Renal cortical epithelial cell (primary cell): ENCODE data around the gene TMEM126B. TPM values are rescaled to one million over a fixed set of nuclear protein-coding genes. Genes with fewer than 3 reads are reported as not detected.
"Not testable (repeated sequence)": the region's sequence is repeated elsewhere in the genome, so short reads cannot be mapped to it uniquely, and the experiment has no call there.

ENCODE experiments used
- DNase-seq: peaks from one replicate; pipeline ENCODE4 v3.0.0-alpha.2; 2011; ENCODE audit warnings: low read depth
- total RNA-seq: library from RNA; depleted of rRNA; stranded (reverse); fragments of >200 nt; gene quantifications from 2 replicates; pipeline ENCODE4 v1.2.3, GENCODE V29; 2014

The TMEM126B gene
- total RNA-seq, 1 donor from 2014 or later: 61.3 TPM

- DNase-seq: peak; percentile 74
Observed at GRCh38 chr11:85647604-85648299, 19.4 kb downstream of the TMEM126B start, which contains the start of gene TMEM126A. Gene TMEM126A (plus strand): TSS chr11:85647967. CDS start chr11:85650256, 2,289 bp downstream.

- no peak for DNase-seq
Observed at GRCh38 chr11:85651118-85651517, 22.7 kb downstream of the TMEM126B start.

DNA sequence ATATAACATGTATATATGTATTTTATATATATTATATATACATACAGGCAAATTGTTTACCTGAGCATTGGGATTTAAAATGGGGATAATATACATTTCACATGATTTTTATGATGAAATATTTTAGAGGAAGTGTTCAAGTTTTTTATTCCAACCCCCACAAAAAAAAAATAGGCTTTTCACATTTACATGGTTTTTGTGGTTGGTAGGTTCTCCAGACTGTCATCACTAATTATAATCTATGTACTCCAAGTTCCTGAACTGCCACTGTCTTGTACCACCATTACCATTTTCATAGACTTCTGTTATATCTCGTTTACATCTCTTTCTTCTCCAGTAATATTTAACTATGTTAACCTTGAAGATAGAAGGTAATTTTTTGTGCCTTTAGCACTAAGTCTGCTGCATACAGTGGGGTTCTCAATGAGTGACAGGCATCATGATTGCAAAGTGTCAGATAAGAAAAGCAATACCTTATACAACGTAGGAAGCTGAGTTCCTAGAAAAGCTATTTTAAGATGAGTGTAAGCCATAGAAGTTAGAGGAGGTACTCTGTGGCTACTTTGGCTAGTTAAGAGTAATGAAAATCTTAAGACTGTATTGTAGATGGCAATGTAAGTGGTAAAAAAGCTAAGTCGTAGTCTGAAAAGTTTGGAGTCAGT is 24.5 kb downstream of the TMEM126B start:
- DNase-seq: no peak

- DNase-seq: not testable (repeated sequence)
Observed at GRCh38 chr11:85654343-85654742, 25.9 kb downstream of the TMEM126B start.

DNA sequence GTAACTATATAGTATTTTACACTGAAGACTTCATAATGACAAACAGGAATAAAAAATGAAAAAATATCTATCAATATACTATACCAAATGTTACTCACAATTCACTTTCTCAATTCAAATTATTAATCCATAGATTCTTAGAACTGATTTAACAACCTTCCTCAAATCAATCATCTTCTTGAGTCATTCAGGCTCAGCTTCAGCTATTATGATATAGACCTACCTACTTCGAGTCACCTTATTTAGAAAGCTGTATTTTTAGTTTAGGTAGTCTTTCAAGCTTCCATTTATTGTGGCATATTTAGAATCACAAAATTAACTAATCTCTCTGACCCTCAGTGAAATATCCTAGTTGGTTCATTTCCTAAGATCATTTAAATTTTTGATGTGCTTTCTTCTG is 28.4 kb downstream of the TMEM126B start:
- no peak for DNase-seq

DNA sequence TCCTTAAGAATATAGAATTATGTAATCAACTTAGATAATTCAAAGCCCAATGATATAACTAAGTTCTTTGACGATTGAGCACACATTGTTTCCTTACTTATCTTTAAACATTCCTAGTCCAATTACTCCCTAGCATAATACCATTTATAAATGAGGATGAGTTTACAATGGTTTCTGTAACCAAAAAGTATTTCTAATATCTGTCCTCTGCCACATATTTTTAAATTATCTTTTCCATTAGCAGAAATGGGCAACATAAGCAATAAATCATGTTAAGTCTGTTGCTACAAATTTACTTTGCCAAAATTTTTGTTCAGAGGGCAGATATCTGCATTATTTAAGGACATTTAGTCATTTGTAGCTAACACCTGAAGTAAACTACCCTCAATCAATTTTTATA is 29.8 kb downstream of the TMEM126B start:
- DNase-seq: no peak

GRCh38 chr11:85661972-85662664 is 33.7 kb downstream of the TMEM126B start:
- DNase-seq: no peak

- no peak for DNase-seq
Observed at GRCh38 chr11:85663080-85663752, 34.8 kb downstream of the TMEM126B start.

GRCh38 chr11:85663753-85664614 is 35.6 kb downstream of the TMEM126B start:
- peak; percentile 37 for DNase-seq

DNA sequence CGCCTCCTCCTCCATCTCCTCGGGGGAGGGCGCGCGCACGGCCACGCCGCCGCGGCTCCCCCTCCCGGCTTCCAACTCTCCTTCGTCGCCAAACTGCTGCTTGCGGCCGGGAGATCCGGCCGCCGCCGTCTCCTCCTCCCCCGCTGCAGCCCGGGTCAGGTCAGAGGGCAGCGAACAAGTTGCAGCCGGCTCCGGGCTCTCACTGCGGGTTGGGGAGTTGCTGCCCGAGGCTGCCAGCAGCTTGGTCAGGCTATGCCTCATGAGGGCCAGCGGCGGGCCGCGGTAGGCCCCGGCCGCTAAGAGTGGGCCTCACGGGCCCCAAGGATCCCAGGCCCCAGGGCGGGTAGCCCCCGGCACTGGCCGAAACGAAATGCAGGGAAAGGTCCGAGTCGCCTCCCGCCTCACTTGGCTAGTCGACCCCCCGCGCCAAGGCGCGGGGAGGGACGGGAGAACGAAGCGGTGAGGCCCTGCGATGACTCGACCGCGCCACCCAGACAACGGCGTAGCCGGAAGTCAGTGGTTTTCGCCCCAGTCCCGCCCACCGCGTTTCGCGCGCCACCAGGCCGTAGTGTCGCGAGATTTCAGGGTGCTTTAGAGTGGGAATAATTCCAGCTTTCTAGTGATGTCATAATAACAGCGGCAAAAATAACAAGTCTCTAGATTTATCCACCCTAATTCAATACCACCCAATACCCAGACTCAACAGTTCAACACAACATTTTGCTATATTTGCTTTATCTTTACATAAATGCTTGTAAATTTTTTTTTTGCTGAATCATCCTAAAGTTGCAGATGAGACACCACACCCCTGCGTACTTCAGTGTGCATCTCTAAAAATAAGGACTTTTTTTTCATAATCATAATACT is 36.5 kb downstream of the TMEM126B start, which contains the start of gene CREBZF:
CREBZF (minus strand) TSS at position 515 of the 867 bp plus-strand sequence; CDS start at position 261, 254 bp downstream.
- peak; percentile 83 for DNase-seq

DNA sequence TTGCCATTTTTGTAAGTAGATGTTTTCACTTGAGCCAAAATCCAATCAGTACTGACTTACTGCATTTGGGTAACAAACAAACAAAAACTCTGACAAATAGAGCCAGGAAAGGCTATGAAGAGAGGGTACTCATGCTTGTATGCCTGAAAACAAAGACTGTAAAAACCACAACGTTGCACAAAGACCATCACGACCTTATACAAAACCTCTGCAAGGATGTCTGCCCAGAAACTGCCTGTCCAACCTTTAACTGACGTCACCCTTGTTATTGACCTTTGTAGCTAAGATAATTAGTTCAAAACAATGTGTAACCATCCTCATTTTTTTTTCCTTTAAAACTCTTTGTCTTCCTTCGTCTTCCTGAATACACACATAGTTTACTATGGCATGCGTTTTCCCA is 37.3 kb downstream of the TMEM126B start:
- peak; percentile 92 for DNase-seq

DNA sequence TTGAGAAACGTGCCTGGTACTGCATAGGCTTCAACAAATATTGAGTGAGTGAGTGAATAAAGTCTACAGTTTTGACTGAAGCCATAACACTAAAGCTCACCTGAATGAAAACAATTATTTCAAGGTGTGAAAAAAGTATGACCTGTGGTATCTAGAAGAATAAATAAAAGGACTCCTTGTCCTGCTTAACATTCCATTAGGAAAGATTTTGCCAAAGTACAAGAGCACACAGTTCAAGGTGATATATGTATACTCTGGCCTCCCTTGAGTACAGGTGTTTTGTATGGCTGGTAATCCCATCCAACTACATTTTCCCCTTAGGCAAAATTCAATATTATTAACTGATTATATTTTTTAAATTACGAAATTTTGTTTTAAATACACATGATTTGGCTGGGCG is 38.3 kb downstream of the TMEM126B start:
- no peak for DNase-seq

DNA sequence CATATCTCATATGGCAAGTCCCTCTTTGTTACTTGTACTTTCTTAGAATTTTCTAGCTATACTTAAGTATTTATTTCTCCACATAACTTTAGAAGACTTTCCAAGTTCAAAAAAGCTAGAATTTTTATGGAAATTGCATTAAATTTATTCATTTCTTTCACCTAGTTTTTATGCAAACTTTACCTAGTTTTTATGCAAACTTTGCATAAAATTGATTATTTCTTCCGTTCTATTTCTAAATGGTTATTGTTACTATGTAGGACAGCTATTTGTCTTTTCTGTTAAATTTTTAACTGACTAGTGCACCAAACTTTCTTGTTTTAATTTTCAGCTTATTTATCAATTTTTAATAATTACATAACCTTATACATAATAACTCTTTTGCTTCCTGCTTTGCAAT is 39.8 kb downstream of the TMEM126B start:
- DNase-seq: no peak

DNA sequence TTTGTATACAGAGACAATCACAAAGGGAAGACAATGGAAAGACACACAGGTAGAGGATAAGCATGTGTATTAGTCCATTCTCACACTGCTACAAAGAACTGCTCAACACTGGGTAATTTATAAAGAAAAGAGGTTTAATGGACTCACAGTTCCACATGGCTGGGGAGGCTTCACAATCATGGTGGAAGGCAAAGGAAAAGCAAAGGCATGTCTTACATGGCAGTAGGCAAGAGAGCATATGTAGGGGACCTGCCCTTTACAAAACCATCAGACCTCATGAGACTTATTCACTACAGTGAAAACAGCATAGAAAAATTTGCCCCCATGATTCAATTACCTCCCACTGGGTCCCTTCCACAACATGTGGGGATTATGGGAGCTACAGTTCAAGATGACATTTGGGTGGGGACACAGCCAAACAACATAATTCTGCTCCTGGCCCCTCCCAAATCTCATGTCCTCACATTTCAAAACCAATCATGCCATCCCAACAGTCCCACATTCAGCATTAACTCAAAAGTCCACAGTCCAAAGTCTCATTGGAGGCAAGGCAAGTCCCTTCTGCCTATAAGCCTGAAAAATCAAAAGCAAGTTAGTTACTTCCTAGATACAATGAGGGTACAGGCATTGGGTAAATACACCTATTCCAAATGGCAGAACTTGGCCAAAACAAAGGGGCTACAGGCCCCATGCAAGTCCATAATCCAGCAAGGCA is 42.7 kb downstream of the TMEM126B start:
- not testable (repeated sequence) for DNase-seq

GRCh38 chr11:85672105-85672902 is 43.9 kb downstream of the TMEM126B start:
- no peak for DNase-seq

- DNase-seq: no peak
Observed at GRCh38 chr11:85673393-85673792, 45.0 kb downstream of the TMEM126B start.

DNA sequence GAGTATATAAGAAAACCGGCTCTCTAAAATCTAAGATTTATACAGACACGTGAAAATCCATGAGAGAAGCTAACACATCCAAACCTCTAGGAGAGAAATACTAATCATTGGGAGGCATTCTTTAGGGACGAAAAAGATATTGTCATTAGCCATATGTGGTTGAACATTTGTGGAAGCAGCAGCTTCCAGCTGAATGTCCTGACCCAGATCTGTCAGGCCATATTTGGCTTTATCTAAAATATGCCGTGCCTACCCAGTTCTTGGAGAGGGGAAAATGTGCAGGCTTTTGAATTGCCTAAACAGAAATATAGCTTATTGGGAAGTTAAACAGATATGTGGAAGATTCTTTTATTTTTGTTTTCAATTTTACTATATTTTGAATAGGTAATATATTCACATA is 51.2 kb downstream of the TMEM126B start:
- no peak for DNase-seq

GRCh38 chr11:85680897-85681296 is 52.5 kb downstream of the TMEM126B start:
- no peak for DNase-seq
